Neural cell (in vitro differentiated cells): ENCODE results near the gene GFRA1. TPM values are rescaled to one million over a fixed set of nuclear protein-coding genes. Genes with fewer than 3 reads are reported as not detected.

Experiments used
- H2AFZ ChIP-seq: fragments of 200-600, 300-800 bp; sonication (generic), shearing (Covaris generic); 2 replicates; pipeline ENCODE4 v1.6.0; 2014; ENCODE audit warnings: low read depth, mild to moderate bottlenecking, antibody characterized with exemption, low read length, moderate library complexity
- H3F3A ChIP-seq: fragments of 200-600 bp; shearing (Covaris generic); 2 replicates; pipeline ENCODE4 v1.6.1; 2016; ENCODE audit warnings: mild to moderate bottlenecking, moderate library complexity, mixed read lengths, antibody characterized with exemption, low read length; ENCODE audit not compliant: insufficient read depth, poor library complexity, severe bottlenecking
- H3K27ac ChIP-seq: fragments of 200-600, 300-800 bp; sonication (generic), shearing (Covaris generic); 2 replicates; pipeline ENCODE4 v1.5.1; 2014; ENCODE audit warnings: mild to moderate bottlenecking, low read length, moderate library complexity
- H3K27me3 ChIP-seq: fragments of 300-800, 200-600 bp; sonication (generic), shearing (Covaris generic); 2 replicates; pipeline ENCODE4 v1.6.0; 2014; ENCODE audit warnings: mild to moderate bottlenecking, low read depth, low read length, moderate library complexity; ENCODE audit not compliant: insufficient read depth
- H3K36me3 ChIP-seq: fragments of 300-800, 200-600 bp; sonication (generic), shearing (Covaris generic); 2 replicates; pipeline ENCODE4 v1.5.1; 2014; ENCODE audit warnings: mild to moderate bottlenecking, antibody characterized with exemption, low read length, moderate library complexity; ENCODE audit not compliant: insufficient read depth
- H3K4me2 ChIP-seq: fragments of 300-800, 200-600 bp; sonication (generic), shearing (Covaris generic); 2 replicates; pipeline ENCODE4 v1.6.0; 2014; ENCODE audit warnings: mild to moderate bottlenecking, low read length
- H3K4me3 ChIP-seq: fragments of 300-800, 200-600 bp; sonication (generic), shearing (Covaris generic); 2 replicates; pipeline ENCODE4 v1.5.1; 2014; ENCODE audit warnings: mild to moderate bottlenecking, low read length, moderate library complexity
- H3K79me2 ChIP-seq: fragments of 200-600 bp; shearing (Covaris generic); replicated peaks from 2 replicates; pipeline ENCODE4 v1.6.0; 2014; ENCODE audit warnings: mild to moderate bottlenecking, low read length, moderate library complexity; ENCODE audit not compliant: insufficient read depth
- H3K9ac ChIP-seq: fragments of 300-800, 200-600 bp; sonication (generic), shearing (Covaris generic); 2 replicates; pipeline ENCODE4 v1.6.1; 2016; ENCODE audit warnings: mild to moderate bottlenecking, low read length, mixed read lengths
- H3K9me2 ChIP-seq: fragments of 200-600 bp; shearing (Covaris generic); 2 replicates; pipeline ENCODE4 v1.6.1; 2016; ENCODE audit warnings: mild to moderate bottlenecking, low read length, mixed read lengths; ENCODE audit not compliant: insufficient read depth
- H3K9me3 ChIP-seq: fragments of 200-600, 300-800 bp; sonication (generic), shearing (Covaris generic); 2 replicates; pipeline ENCODE4 v1.6.1; 2016; ENCODE audit warnings: mild to moderate bottlenecking, mixed run types, low read length, moderate library complexity, mixed read lengths
- H4K20me1 ChIP-seq: fragments of 200-600 bp; shearing (Covaris generic); 2 replicates; pipeline ENCODE4 v1.6.1; 2016; ENCODE audit warnings: mild to moderate bottlenecking, mixed run types; ENCODE audit not compliant: insufficient read depth
- CTCF ChIP-seq: fragments of 450-650 bp; IDR thresholded peaks from 2 replicates; pipeline ENCODE4 v1.5.1; 2014; ENCODE audit warnings: antibody characterized with exemption, mild to moderate bottlenecking, moderate library complexity; ENCODE audit not compliant: poor library complexity, severe bottlenecking
- EP300 ChIP-seq: fragments of 450-650 bp; conservative IDR thresholded peaks from 2 replicates; pipeline ENCODE4 v1.6.1; 2014; ENCODE audit warnings: antibody characterized with exemption, mild to moderate bottlenecking, moderate library complexity; ENCODE audit not compliant: poor library complexity, severe bottlenecking
- EZH2 ChIP-seq: fragments of 200-600, 300-800 bp; shearing (Covaris generic), sonication (generic); IDR thresholded peaks from 2 replicates; pipeline ENCODE4 v1.6.1; 2014; ENCODE audit warnings: antibody characterized with exemption, low read length, borderline replicate concordance, mild to moderate bottlenecking; ENCODE audit not compliant: insufficient read depth, poor library complexity, severe bottlenecking
- MXI1 ChIP-seq: fragments of 450-650 bp; conservative IDR thresholded peaks from 2 replicates; pipeline ENCODE4 v1.6.1; 2014; ENCODE audit warnings: antibody characterized with exemption, mild to moderate bottlenecking; ENCODE audit not compliant: poor library complexity, severe bottlenecking
- POLR2AphosphoS5 ChIP-seq: IDR thresholded peaks from 2 replicates; pipeline ENCODE4 v1.6.1; 2012
- RAD21 ChIP-seq: fragments of 450-650 bp; conservative IDR thresholded peaks from 2 replicates; pipeline ENCODE4 v1.6.1; 2014; ENCODE audit warnings: antibody characterized with exemption, mild to moderate bottlenecking, moderate library complexity
- REST ChIP-seq: IDR thresholded peaks from 2 replicates; pipeline ENCODE4 v1.6.1; 2012; ENCODE audit warnings: borderline replicate concordance
- SMC3 ChIP-seq: fragments of 450-650 bp; conservative IDR thresholded peaks from 2 replicates; pipeline ENCODE4 v1.6.1; 2014; ENCODE audit warnings: antibody characterized with exemption, mild to moderate bottlenecking, moderate library complexity; ENCODE audit not compliant: poor library complexity
- TAF1 ChIP-seq: IDR thresholded peaks from 2 replicates; pipeline ENCODE4 v1.6.1; 2012; ENCODE audit warnings: low read depth
- polyA plus RNA-seq: library from polyadenylated mRNA; depleted of rRNA; stranded (reverse); fragments of >200 nt; gene quantifications from 2 replicates; pipeline ENCODE4 v1.2.3, GENCODE V29; 2014

The GFRA1 gene
- polyA plus RNA-seq, 1 donor from 2014 or later = 2.3 TPM

GRCh38 chr10:116093031-116093430 is 180.0 kb downstream of the GFRA1 start:
- no peak for TF ChIP-seq POLR2AphosphoS5
- no peak for TF ChIP-seq RAD21
- Histone ChIP-seq H2AFZ (no peak overlapping the region), H3K4me3 (no peak overlapping the region), H3K36me3 (no peaks in the 10 kb centered on the region), H3K4me2 (no peak overlapping the region), H3K9me3 (no peaks in the 10 kb centered on the region), H3K79me2 (no peaks in the 10 kb centered on the region), H3F3A (no peaks in the 10 kb centered on the region), H3K9me2 (no peaks in the 10 kb centered on the region), H3K27me3 (no peaks in the 10 kb centered on the region), H4K20me1 (no peaks in the 10 kb centered on the region), H3K27ac (no peak overlapping the region), H3K9ac (no peak overlapping the region)

- no peaks in the 10 kb centered on the region for H4K20me1 ChIP-seq
- no peak for TF ChIP-seq EZH2
- TF ChIP-seq EP300 = no peak
- no peak for TF ChIP-seq TAF1
- no peak for TF ChIP-seq RAD21
- TF ChIP-seq CTCF = no peak
- no peak for TF ChIP-seq POLR2AphosphoS5
- no peak for TF ChIP-seq REST
- no peak for TF ChIP-seq SMC3
- no peak for TF ChIP-seq MXI1
- no peaks in the 10 kb centered on the region for H3K9me3 ChIP-seq
- H3K9me2 ChIP-seq = no peaks in the 10 kb centered on the region
- no peaks in the 10 kb centered on the region for H3K79me2 ChIP-seq
- H3K9ac ChIP-seq = no peak overlapping the region
- H3K27me3 ChIP-seq = no peaks in the 10 kb centered on the region
- no peak overlapping the region for H2AFZ ChIP-seq
- no peak overlapping the region for H3K4me3 ChIP-seq
- no peaks in the 10 kb centered on the region for H3K36me3 ChIP-seq
- no peak overlapping the region for H3K4me2 ChIP-seq
- no peaks in the 10 kb centered on the region for H3F3A ChIP-seq
- no peak overlapping the region for H3K27ac ChIP-seq
Measured at GRCh38 chr10:116088985-116089384, 184.0 kb downstream of the GFRA1 start.

- Histone ChIP-seq H3F3A (no peaks in the 10 kb centered on the region), H3K9me2 (no peaks in the 10 kb centered on the region), H3K4me2 (no peak overlapping the region), H3K79me2 (no peaks in the 10 kb centered on the region), H2AFZ (no peak overlapping the region), H3K27ac (no peak overlapping the region), H3K9ac (no peak overlapping the region), H3K9me3 (no peaks in the 10 kb centered on the region), H3K27me3 (no peaks in the 10 kb centered on the region), H3K36me3 (no peaks in the 10 kb centered on the region), H3K4me3 (no peak overlapping the region), H4K20me1 (no peaks in the 10 kb centered on the region)
- TF ChIP-seq EP300 (no peak), REST (no peak), EZH2 (no peak), TAF1 (no peak), POLR2AphosphoS5 (no peak), CTCF (no peak), MXI1 (no peak), RAD21 (no peak), SMC3 (no peak)
Measured at GRCh38 chr10:116085323-116085722, 187.7 kb downstream of the GFRA1 start.
